PC-3 (cell line): Measurements from ENCODE around the gene TBC1D16. TPM values are rescaled to one million over a fixed set of nuclear protein-coding genes. Genes with fewer than 3 reads are reported as not detected.

ENCODE experiments used
- ATAC-seq: fragments of 200-7000 bp; cut with Tn5 transposase; 2 replicates; pipeline ENCODE4 v1.9.1; 2020; ENCODE audit warnings: mild to moderate bottlenecking, moderate library complexity
- BruUV-seq: library from RNA; stranded (reverse); fragments of 400-500 nt; replicated peaks from 2 replicates; lab custom pipeline; 2021; lab: Mats Ljungman, UMichigan
- CTCF ChIA-PET: fragments of 300-600 bp; sonication (Branson Sonifier 250); formaldehyde crosslinking; loops from one replicate; lab custom pipeline; 2022; ENCODE audit warnings: antibody characterized with exemption; lab: Charles Lee
- POLR2A ChIA-PET: fragments of 300-600 bp; sonication (Branson Sonifier 250); formaldehyde crosslinking; loops from one replicate; lab custom pipeline; 2022; ENCODE audit warnings: antibody characterized with exemption; ENCODE audit not compliant: unreplicated experiment; lab: Charles Lee
- DNase-seq: peaks from one replicate; pipeline ENCODE4 v3.0.0-alpha.2; 2015
- H2AFZ ChIP-seq: fragments of 300-600 bp; sonication (generic); 2 replicates; pipeline ENCODE4 v1.6.0; 2016; ENCODE audit warnings: antibody characterized with exemption, low read length
- H3F3A ChIP-seq: fragments of 300-600 bp; sonication (generic); one replicate; pipeline ENCODE4 v1.6.0; 2017; ENCODE audit warnings: antibody characterized with exemption, low read length, control low read depth, mild to moderate bottlenecking; ENCODE audit not compliant: unreplicated experiment
- H3K27ac ChIP-seq: fragments of 300-600 bp; sonication (generic); 2 replicates; pipeline ENCODE4 v1.5.1; 2016; ENCODE audit warnings: mild to moderate bottlenecking, low read length
- H3K27me3 ChIP-seq: fragments of 300-600 bp; sonication (generic); 2 replicates; pipeline ENCODE4 v1.6.1; 2016; ENCODE audit warnings: low read length, mixed read lengths
- H3K36me3 ChIP-seq: fragments of 300-600 bp; sonication (generic); 2 replicates; pipeline ENCODE4 v1.6.1; 2016; ENCODE audit warnings: low read depth, mixed run types, low read length, mixed read lengths
- H3K4me1 ChIP-seq: fragments of 300-600 bp; sonication (generic); 2 replicates; pipeline ENCODE4 v1.5.1; 2016; ENCODE audit warnings: low read length; ENCODE audit not compliant: insufficient read depth
- H3K4me2 ChIP-seq: fragments of 300-600 bp; sonication (generic); 2 replicates; pipeline ENCODE4 v1.6.0; 2016; ENCODE audit warnings: low read length
- H3K4me3 ChIP-seq: fragments of 300-600 bp; sonication (generic); 2 replicates; pipeline ENCODE4 v1.5.1; 2016; ENCODE audit warnings: mild to moderate bottlenecking, low read length, mixed read lengths
- H3K79me2 ChIP-seq: fragments of 300-600 bp; sonication (generic); 2 replicates; pipeline ENCODE4 v1.6.1; 2017; ENCODE audit warnings: low read length, mixed read lengths
- H3K9ac ChIP-seq: fragments of 300-600 bp; sonication (generic); 2 replicates; pipeline ENCODE4 v1.6.0; 2016; ENCODE audit warnings: mild to moderate bottlenecking, low read length
- H3K9me2 ChIP-seq: fragments of 300-600 bp; sonication (generic); replicated peaks from 2 replicates; pipeline ENCODE4 v1.6.1; 2016; ENCODE audit warnings: mixed run types, low read length, mixed read lengths
- H3K9me3 ChIP-seq: fragments of 300-600 bp; sonication (generic); 2 replicates; pipeline ENCODE4 v1.6.1; 2016; ENCODE audit warnings: low read length, mixed read lengths
- H4K20me1 ChIP-seq: fragments of 300-600 bp; sonication (generic); 2 replicates; pipeline ENCODE4 v1.6.1; 2016; ENCODE audit warnings: low read length, mixed read lengths
- CTCF ChIP-seq: fragments of 300-600 bp; sonication (generic); conservative IDR thresholded peaks from 2 replicates; pipeline ENCODE4 v1.5.1; 2017; ENCODE audit warnings: antibody characterized with exemption, low read depth, mild to moderate bottlenecking, low read length
- EZH2 ChIP-seq: fragments of 300-600 bp; sonication (generic); IDR thresholded peaks from one replicate; pipeline ENCODE4 v1.6.1; 2017; ENCODE audit warnings: antibody characterized with exemption, mild to moderate bottlenecking, low read length; ENCODE audit not compliant: unreplicated experiment
- EZH2phosphoT487 ChIP-seq: fragments of 300-600 bp; sonication (generic); IDR thresholded peaks from 2 replicates; pipeline ENCODE4 v1.6.1; 2018; ENCODE audit warnings: mild to moderate bottlenecking, antibody characterized with exemption, low read length, borderline replicate concordance
- intact Hi-C: fragments of 100-400 bp; cut with micrococcal nuclease; formaldehyde crosslinking; loops from 2 replicates; pipeline ENCODE4 v1.9.0; 2023
- total RNA-seq: library from RNA; depleted of rRNA; stranded (reverse); fragments of >200 nt; gene quantifications from 2 replicates; pipeline ENCODE4 v1.2.3, GENCODE V29; 2014

TBC1D16 gene
- total RNA-seq, 1 experiment from 2014 or later = 23.7 TPM

DNA sequence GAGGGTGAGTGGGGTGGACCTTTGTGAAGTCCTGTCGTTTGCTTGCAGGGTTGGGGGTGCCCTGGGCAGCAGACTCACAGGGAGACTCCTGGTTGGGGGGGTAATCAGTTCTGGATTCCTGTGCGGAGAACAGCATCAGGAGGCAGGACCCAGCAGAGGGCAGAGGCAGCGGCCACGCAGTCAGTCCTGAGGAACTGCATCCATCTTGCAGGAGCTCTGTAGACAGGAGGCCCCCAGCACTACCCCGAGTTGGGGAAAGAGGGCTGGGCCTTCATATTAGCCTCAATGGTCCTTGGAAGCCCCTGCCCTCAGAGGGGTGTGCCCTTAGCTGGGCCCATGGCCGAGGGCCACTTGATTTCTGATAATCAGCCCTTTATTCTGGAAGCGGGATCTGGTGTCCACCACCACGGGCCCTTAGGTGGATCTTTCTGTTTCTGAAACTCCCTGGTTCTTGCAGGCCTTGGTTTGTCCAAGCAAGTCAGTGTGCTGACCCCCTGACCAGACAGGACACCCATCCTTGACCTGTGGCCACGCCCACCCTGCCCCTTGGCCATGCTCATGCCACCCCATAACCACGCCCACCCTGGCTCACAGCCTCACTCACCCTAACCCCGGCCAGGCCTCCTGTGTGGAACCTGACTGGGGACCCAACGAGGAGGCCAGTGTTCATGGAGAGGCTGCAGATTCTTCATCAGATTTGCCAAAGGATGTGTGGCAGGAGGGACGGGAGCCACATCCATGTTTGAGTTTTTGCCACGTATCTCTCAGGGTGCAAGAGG is 122.9 kb downstream of the TBC1D16 start:
- no peak overlapping the region for H2AFZ ChIP-seq
- intact Hi-C loops = no loop called here
- POLR2A ChIA-PET = no interaction called here

DNA sequence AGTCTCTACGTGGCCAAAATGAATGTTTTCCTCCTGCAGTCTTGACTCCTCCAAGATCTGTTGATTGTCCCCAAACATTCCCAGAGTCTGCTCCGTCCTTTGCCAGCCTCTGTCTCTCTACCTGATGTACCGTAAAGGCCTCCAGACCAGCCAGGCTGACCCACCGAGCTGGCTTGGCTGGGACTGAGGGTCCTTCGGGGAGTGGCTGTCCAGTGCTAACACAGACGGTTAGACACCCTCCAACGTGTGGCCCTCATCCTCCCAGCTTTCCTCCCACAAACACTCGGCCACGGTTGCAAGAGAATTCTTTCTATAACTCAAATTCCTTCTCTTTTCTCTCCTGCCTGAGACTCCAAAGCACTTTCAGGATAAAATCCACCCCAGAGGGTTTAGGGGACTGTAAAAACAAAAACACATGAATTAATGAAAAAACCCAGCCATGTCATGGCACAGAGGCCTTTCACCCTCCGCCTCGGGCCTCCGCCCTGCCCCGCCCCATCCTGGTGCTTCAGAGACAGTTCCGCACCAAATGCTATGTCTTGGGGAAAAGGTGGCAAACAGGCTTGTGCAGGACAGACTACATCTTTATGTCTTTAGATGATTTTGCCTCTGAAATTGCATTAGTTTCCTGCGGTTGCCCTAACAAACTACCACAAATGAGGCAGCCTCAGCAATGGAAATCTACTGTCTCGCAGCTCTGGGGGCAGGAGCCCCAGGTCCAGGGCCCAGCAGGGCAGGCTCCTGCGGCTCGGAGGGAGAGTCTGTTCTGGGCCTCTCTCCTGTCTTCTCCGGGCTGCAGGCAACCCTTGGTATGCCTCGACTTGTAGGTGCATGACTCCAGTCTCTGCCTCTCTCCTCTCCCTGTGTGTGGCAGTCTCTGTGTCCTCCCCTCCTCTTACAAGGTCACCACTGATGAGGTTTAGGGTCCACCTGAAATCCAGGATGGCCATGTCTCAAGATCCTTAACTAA is 124.0 kb downstream of the TBC1D16 start:
- Histone ChIP-seq H3K4me2 (no peak overlapping the region), H3K9ac (no peak overlapping the region), H3K79me2 (no peaks in the 10 kb centered on the region), H4K20me1 (no peaks in the 10 kb centered on the region), H3K27me3 (peaks cover 5% of the 10 kb centered on the region; the same call in 1 of the 2 replicates), H3K9me3 (no peaks in the 10 kb centered on the region), H3K4me3 (no peak overlapping the region), H3K4me1 (peaks cover 16% of the 10 kb centered on the region), H2AFZ (no peak overlapping the region), H3K27ac (no peak overlapping the region), H3K9me2 (no peaks in the 10 kb centered on the region), H3K36me3 (no peaks in the 10 kb centered on the region), H3F3A (no peaks in the 10 kb centered on the region)
- intact Hi-C loops = no loop called here
- ChIA-PET CTCF (no interaction called here), POLR2A (no interaction called here)
- no peak for ATAC-seq
- BruUV-seq = no TSS peak
- DNase-seq = no peak
- no peak for TF ChIP-seq EZH2
- TF ChIP-seq EZH2phosphoT487 = no peak
- TF ChIP-seq CTCF = no peak

More for the DNA sequence above, 122.9 kb downstream of the TBC1D16 start:
- H3K9ac ChIP-seq = no peak overlapping the region
- H3K9me3 ChIP-seq = no peaks in the 10 kb centered on the region
- peaks cover 16% of the 10 kb centered on the region for H3K4me1 ChIP-seq
- BruUV-seq = no TSS peak
- DNase-seq = no peak
- H3K36me3 ChIP-seq = no peaks in the 10 kb centered on the region
- CTCF ChIA-PET = no interaction called here
- H3K27me3 ChIP-seq = peaks cover 5% of the 10 kb centered on the region; the same call in 1 of the 2 replicates
- H3K9me2 ChIP-seq = no peaks in the 10 kb centered on the region
- no peak for ATAC-seq
- no peak overlapping the region for H3K4me3 ChIP-seq
- no peak for TF ChIP-seq EZH2
- no peak for TF ChIP-seq EZH2phosphoT487
- no peak for TF ChIP-seq CTCF
- no peaks in the 10 kb centered on the region for H3K79me2 ChIP-seq
- no peak overlapping the region for H3K27ac ChIP-seq
- no peaks in the 10 kb centered on the region for H4K20me1 ChIP-seq
- no peaks in the 10 kb centered on the region for H3F3A ChIP-seq
- no peak overlapping the region for H3K4me2 ChIP-seq
